ES-I3 (cell line): ENCODE results near the gene TOMM5.

Source experiments
- H3K36me3 ChIP-seq: 2 replicates; pipeline ENCODE4 v1.6.1; 2013; ENCODE audit warnings: mild to moderate bottlenecking, low read length, control low read depth, moderate library complexity; ENCODE audit not compliant: insufficient read depth
- H3K4me1 ChIP-seq: 2 replicates; pipeline ENCODE4 v1.6.1; 2013; ENCODE audit warnings: mild to moderate bottlenecking, control low read depth, low read length; ENCODE audit not compliant: insufficient read depth
- H3K9ac ChIP-seq: 2 replicates; pipeline ENCODE4 v1.6.1; 2013; ENCODE audit warnings: low read depth, mild to moderate bottlenecking, low read length, moderate library complexity
- H3K9me3 ChIP-seq: 2 replicates; pipeline ENCODE4 v1.6.1; 2013; ENCODE audit warnings: mild to moderate bottlenecking, low read length, moderate library complexity; ENCODE audit not compliant: control insufficient read depth, insufficient read depth

Gene TOMM5

GRCh38 chr9:37592108-37592951 is at the start of gene TOMM5:
Gene TOMM5 (minus strand): TSS chr9:37592597. CDS start chr9:37592532, 65 bp downstream.
- H3K36me3 ChIP-seq = peaks cover 6% of the 10 kb centered on the region
- no peaks in the 10 kb centered on the region for H3K4me1 ChIP-seq

GRCh38 chr9:37641331-37641730 is 48.9 kb upstream of the TOMM5 start:
- Histone ChIP-seq H3K36me3 (no peaks in the 10 kb centered on the region), H3K9me3 (no peaks in the 10 kb centered on the region), H3K4me1 (no peaks in the 10 kb centered on the region), H3K9ac (no peak overlapping the region)

More at GRCh38 chr9:37592108-37592951, at the start of gene TOMM5:
- Histone ChIP-seq H3K9me3 (no peaks in the 10 kb centered on the region), H3K9ac (peak within 1 kb of the TSS; percentile 91)

GRCh38 chr9:37640246-37640645 is 47.8 kb upstream of the TOMM5 start:
- Histone ChIP-seq H3K4me1 (no peaks in the 10 kb centered on the region), H3K9ac (no peak overlapping the region), H3K36me3 (no peaks in the 10 kb centered on the region), H3K9me3 (no peaks in the 10 kb centered on the region)

GRCh38 chr9:37639841-37640240 is 47.4 kb upstream of the TOMM5 start:
- Histone ChIP-seq H3K9me3 (no peaks in the 10 kb centered on the region), H3K9ac (no peak overlapping the region), H3K36me3 (no peaks in the 10 kb centered on the region), H3K4me1 (no peaks in the 10 kb centered on the region)

GRCh38 chr9:37639109-37639762 is 46.8 kb upstream of the TOMM5 start:
- H3K36me3 ChIP-seq = no peaks in the 10 kb centered on the region
- H3K9me3 ChIP-seq = no peaks in the 10 kb centered on the region
- H3K4me1 ChIP-seq = no peaks in the 10 kb centered on the region
- no peak overlapping the region for H3K9ac ChIP-seq

- no peaks in the 10 kb centered on the region for H3K9me3 ChIP-seq
- no peaks in the 10 kb centered on the region for H3K36me3 ChIP-seq
- H3K9ac ChIP-seq = no peak overlapping the region
- H3K4me1 ChIP-seq = no peaks in the 10 kb centered on the region
Observed at GRCh38 chr9:37636511-37637448, 44.4 kb upstream of the TOMM5 start.

GRCh38 chr9:37635808-37636207 is 43.4 kb upstream of the TOMM5 start:
- H3K9me3 ChIP-seq = no peaks in the 10 kb centered on the region
- H3K9ac ChIP-seq = no peak overlapping the region
- no peaks in the 10 kb centered on the region for H3K36me3 ChIP-seq
- H3K4me1 ChIP-seq = no peaks in the 10 kb centered on the region

- H3K36me3 ChIP-seq = no peaks in the 10 kb centered on the region
- no peak overlapping the region for H3K9ac ChIP-seq
- H3K4me1 ChIP-seq = no peaks in the 10 kb centered on the region
- H3K9me3 ChIP-seq = no peaks in the 10 kb centered on the region
Observed at GRCh38 chr9:37632479-37632878, 40.1 kb upstream of the TOMM5 start.

GRCh38 chr9:37626708-37627292 is 34.4 kb upstream of the TOMM5 start:
- Histone ChIP-seq H3K9me3 (no peaks in the 10 kb centered on the region), H3K9ac (no peak overlapping the region), H3K36me3 (no peaks in the 10 kb centered on the region), H3K4me1 (peaks cover 10% of the 10 kb centered on the region; the same call in 1 of the 2 replicates)

GRCh38 chr9:37625758-37626147 is 33.4 kb upstream of the TOMM5 start:
- Histone ChIP-seq H3K9me3 (no peaks in the 10 kb centered on the region), H3K9ac (no peak overlapping the region), H3K36me3 (no peaks in the 10 kb centered on the region), H3K4me1 (peaks cover 15% of the 10 kb centered on the region; the same call in 1 of the 2 replicates)

GRCh38 chr9:37625036-37625757 is 32.8 kb upstream of the TOMM5 start:
- no peaks in the 10 kb centered on the region for H3K36me3 ChIP-seq
- H3K9me3 ChIP-seq = no peaks in the 10 kb centered on the region
- no peak overlapping the region for H3K9ac ChIP-seq
- H3K4me1 ChIP-seq = peaks cover 15% of the 10 kb centered on the region; the same call in 1 of the 2 replicates

- Histone ChIP-seq H3K9me3 (no peaks in the 10 kb centered on the region), H3K4me1 (peaks cover 15% of the 10 kb centered on the region; the same call in 1 of the 2 replicates), H3K36me3 (no peaks in the 10 kb centered on the region), H3K9ac (no peak overlapping the region)
Observed at GRCh38 chr9:37624073-37624472, 31.7 kb upstream of the TOMM5 start.

- Histone ChIP-seq H3K36me3 (no peaks in the 10 kb centered on the region), H3K9me3 (no peaks in the 10 kb centered on the region), H3K9ac (no peak overlapping the region), H3K4me1 (peaks cover 15% of the 10 kb centered on the region; the same call in 1 of the 2 replicates)
Observed at GRCh38 chr9:37623267-37623666, 30.9 kb upstream of the TOMM5 start.
